HEK293T (cell line): ENCODE measurements around the gene ZNRF1.

Experiments
- CTCF ChIA-PET: fragments of 350-600 bp; formaldehyde crosslinking; extraction: SDS; loops from one replicate; lab custom pipeline; 2021; ENCODE audit warnings: antibody characterized with exemption, inconsistent platforms; lab: Yijun Ruan, JAX
- POLR2A ChIA-PET: fragments of 350-600 bp; formaldehyde crosslinking; extraction: SDS; loops from one replicate; lab custom pipeline; 2020; ENCODE audit warnings: antibody characterized with exemption, inconsistent platforms; lab: Yijun Ruan, JAX
- DNase-seq: peaks from one replicate; pipeline ENCODE4 v3.0.0; 2012; ENCODE audit warnings: mixed read lengths; ENCODE audit errors: extremely low spot score
- ARNT ChIP-seq: fragments of 450-650 bp; IDR thresholded peaks from 2 replicates; pipeline ENCODE4 v1.6.1; 2017; ENCODE audit warnings: mild to moderate bottlenecking
- BHLHE40 ChIP-seq: fragments of 450-650 bp; IDR thresholded peaks from 2 replicates; pipeline ENCODE4 v1.6.1; 2016; ENCODE audit warnings: mild to moderate bottlenecking, moderate library complexity, borderline replicate concordance
- CTBP1 ChIP-seq: fragments of 450-650 bp; IDR thresholded peaks from 2 replicates; pipeline ENCODE4 v1.6.1; 2016; ENCODE audit warnings: borderline replicate concordance
- ELF4 ChIP-seq: fragments of 450-650 bp; IDR thresholded peaks from 2 replicates; pipeline ENCODE4 v1.6.1; 2017; ENCODE audit warnings: antibody characterized with exemption
- FOXA1 ChIP-seq: fragments of 450-650 bp; IDR thresholded peaks from 2 replicates; pipeline ENCODE4 v1.6.1; 2016; ENCODE audit warnings: mild to moderate bottlenecking
- FOXK2 ChIP-seq: fragments of 450-650 bp; IDR thresholded peaks from 2 replicates; pipeline ENCODE4 v1.6.1; 2016; ENCODE audit warnings: mild to moderate bottlenecking
- FOXM1 ChIP-seq: fragments of 450-650 bp; IDR thresholded peaks from 2 replicates; pipeline ENCODE4 v1.6.1; 2017; ENCODE audit warnings: mild to moderate bottlenecking, borderline replicate concordance
- HDGF ChIP-seq: fragments of 450-650 bp; IDR thresholded peaks from 2 replicates; pipeline ENCODE4 v1.6.1; 2017; ENCODE audit warnings: antibody characterized with exemption, borderline replicate concordance
- L3MBTL2 ChIP-seq: fragments of 450-650 bp; conservative IDR thresholded peaks from 2 replicates; pipeline ENCODE4 v1.6.1; 2016; ENCODE audit warnings: mild to moderate bottlenecking
- LEF1 ChIP-seq: fragments of 450-650 bp; IDR thresholded peaks from 2 replicates; pipeline ENCODE4 v1.6.1; 2017; ENCODE audit warnings: mild to moderate bottlenecking, borderline replicate concordance
- NFRKB ChIP-seq: fragments of 450-650 bp; IDR thresholded peaks from 2 replicates; pipeline ENCODE4 v1.6.1; 2016; ENCODE audit warnings: mild to moderate bottlenecking, moderate library complexity
- SP1 ChIP-seq: fragments of 450-650 bp; IDR thresholded peaks from 2 replicates; pipeline ENCODE4 v1.6.1; 2017
- SUZ12 ChIP-seq: fragments of 450-650 bp; IDR thresholded peaks from 2 replicates; pipeline ENCODE4 v1.6.1; 2016; ENCODE audit warnings: mild to moderate bottlenecking
- TARDBP ChIP-seq: fragments of 450-650 bp; IDR thresholded peaks from 2 replicates; pipeline ENCODE4 v1.6.1; 2016
- ZNF384 ChIP-seq: fragments of 450-650 bp; IDR thresholded peaks from 2 replicates; pipeline ENCODE4 v1.6.1; 2016
- TF ChIP-seq, protein P1 (sequence below): fragments of 450-650 bp; IDR thresholded peaks from 2 replicates; pipeline ENCODE4 v1.6.1; 2016

Gene ZNRF1

GRCh38 chr16:75151798-75152197 lies 153.0 kb downstream of the ZNRF1 start:
- CTCF ChIA-PET, result no interaction called here
- DNase-seq, result no peak
- TF ChIP-seq CTBP1 (no peak), HDGF (no peak), BHLHE40 (no peak), L3MBTL2 (no peak), FOXA1 (no peak), NFRKB (no peak), SP1 (no peak), ARNT (no peak), FOXK2 (no peak), FOXM1 (no peak), SUZ12 (no peak), ZNF384 (no peak), ELF4 (no peak), TARDBP (no peak), LEF1 (no peak)
- TF ChIP-seq, protein P1, sequence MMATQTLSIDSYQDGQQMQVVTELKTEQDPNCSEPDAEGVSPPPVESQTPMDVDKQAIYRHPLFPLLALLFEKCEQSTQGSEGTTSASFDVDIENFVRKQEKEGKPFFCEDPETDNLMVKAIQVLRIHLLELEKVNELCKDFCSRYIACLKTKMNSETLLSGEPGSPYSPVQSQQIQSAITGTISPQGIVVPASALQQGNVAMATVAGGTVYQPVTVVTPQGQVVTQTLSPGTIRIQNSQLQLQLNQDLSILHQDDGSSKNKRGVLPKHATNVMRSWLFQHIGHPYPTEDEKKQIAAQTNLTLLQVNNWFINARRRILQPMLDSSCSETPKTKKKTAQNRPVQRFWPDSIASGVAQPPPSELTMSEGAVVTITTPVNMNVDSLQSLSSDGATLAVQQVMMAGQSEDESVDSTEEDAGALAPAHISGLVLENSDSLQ, result no peak
- POLR2A ChIA-PET, result no interaction called here

DNA sequence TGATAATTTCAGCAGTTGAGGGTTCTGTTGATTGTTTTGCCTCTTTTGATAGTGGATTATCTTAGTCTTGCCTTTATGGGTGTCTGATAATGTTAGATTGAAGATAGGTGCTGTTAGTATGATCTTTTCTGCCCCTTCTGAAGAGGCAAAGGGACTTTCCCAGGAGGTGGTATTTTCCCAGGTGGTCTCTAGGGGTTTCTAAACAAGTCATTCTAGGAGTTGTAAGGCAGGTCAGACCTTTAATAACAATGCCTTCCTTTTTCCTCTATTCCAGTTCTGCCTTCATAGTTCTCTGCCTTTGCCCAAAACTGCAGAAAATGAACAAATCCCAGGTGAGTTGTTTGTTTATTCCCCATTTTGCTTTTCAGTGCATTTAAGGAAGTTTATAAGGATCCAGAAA lies 153.8 kb downstream of the ZNRF1 start:
- ChIA-PET CTCF (no interaction called here), POLR2A (no interaction called here)
- TF ChIP-seq HDGF (no peak), BHLHE40 (no peak), ARNT (no peak), L3MBTL2 (no peak), TARDBP (no peak), ELF4 (no peak), CTBP1 (no peak), FOXK2 (no peak), SP1 (no peak), LEF1 (no peak), NFRKB (no peak), FOXA1 (no peak), SUZ12 (no peak), FOXM1 (no peak), ZNF384 (no peak)
- TF ChIP-seq, protein P1, result no peak
- DNase-seq, result no peak

DNA sequence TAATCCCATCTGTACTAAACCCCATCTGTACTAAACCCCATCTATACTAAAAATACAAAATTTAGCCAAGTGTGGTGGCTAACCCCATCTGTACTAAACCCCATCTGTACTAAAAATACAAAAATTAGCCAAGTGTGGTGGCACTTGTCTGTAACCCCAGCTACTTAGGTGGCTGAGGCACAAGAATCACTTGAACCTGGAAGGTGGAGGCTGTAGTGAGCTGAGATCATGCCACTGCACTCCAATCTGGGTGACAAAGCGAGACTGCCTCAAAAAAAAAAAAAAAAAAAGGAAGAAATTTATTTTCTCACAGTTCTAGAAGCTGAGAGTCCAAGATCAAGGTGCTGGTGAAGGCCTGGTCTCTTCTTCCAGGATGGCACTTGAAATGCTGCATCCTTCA lies 161.6 kb downstream of the ZNRF1 start:
- DNase-seq, result no peak
- ChIA-PET POLR2A (no interaction called here), CTCF (no interaction called here)
- no peak for TF ChIP-seq ZNF384
- no peak for TF ChIP-seq L3MBTL2
- no peak for TF ChIP-seq ARNT
- TF ChIP-seq HDGF, result no peak
- no peak for TF ChIP-seq FOXA1
- no peak for TF ChIP-seq SP1
- TF ChIP-seq, protein P1, result no peak
- TF ChIP-seq FOXM1, result no peak
- TF ChIP-seq FOXK2, result no peak
- no peak for TF ChIP-seq BHLHE40
- TF ChIP-seq CTBP1, result no peak
- TF ChIP-seq SUZ12, result no peak
- TF ChIP-seq NFRKB, result no peak
- no peak for TF ChIP-seq ELF4
- TF ChIP-seq TARDBP, result no peak
